ENCODE results near the gene GRK3. TPM values are rescaled to one million over a fixed set of nuclear protein-coding genes. Genes with fewer than 3 reads are reported as not detected.

The GRK3 gene
- total and polyA plus RNA-seq, 2 donors (not counting 3 experiments of a cell fraction or from before 2014, with no cell fraction given): 0.68 to 4.4 TPM

- BruUV-seq (replicated peaks): no TSS peak
- no peaks in the 10 kb centered on the region for H3K79me2 ChIP-seq (ENCODE audit: control insufficient read depth, insufficient read depth, low read length)
- peaks cover 23% of the 10 kb centered on the region for H3K4me1 ChIP-seq (ENCODE audit: control insufficient read depth, extremely low read depth, insufficient read depth, low read length)
- intact Hi-C loops (cut with micrococcal nuclease): no loop called here
- no peak overlapping the region for H2AFZ ChIP-seq (ENCODE audit: low read depth, low read length)
- no peaks in the 10 kb centered on the region for H3K27me3 ChIP-seq (ENCODE audit: control insufficient read depth in 2 of 2, insufficient read depth in 2 of 2, low read length in 2 of 2)
- TF ChIP-seq GATA2 (IDR thresholded peaks at IDR 0.05; ENCODE audit: insufficient read depth, insufficient read length, low read depth, low read length) (no peak), MAX (IDR thresholded peaks at IDR 0.05; ENCODE audit: insufficient read depth, insufficient read length) (no peak)
- FAIRE-seq (no peak), DNase-seq (ENCODE audit: low read depth, low spot score) (no peak)
- H3K4me2 ChIP-seq (ENCODE audit: insufficient read depth, low read length): no peak overlapping the region
- no peak overlapping the region for H3K4me3 ChIP-seq (replicated peaks in 1 of 3; ENCODE audit: insufficient read depth in 1 of 3, low read depth in 1 of 3, low read length in 3 of 3)
- no peak overlapping the region for H3K27ac ChIP-seq (ENCODE audit: insufficient read depth, low read depth, low read length)
- no peaks in the 10 kb centered on the region for H3K36me3 ChIP-seq (ENCODE audit: control insufficient read depth in 2 of 2, extremely low read depth in 1 of 2, insufficient read depth in 2 of 2, low read length in 2 of 2)
- no peak overlapping the region for H3K9ac ChIP-seq (replicated peaks; ENCODE audit: extremely low read depth, insufficient read depth, low read length)
- H3K9me3 ChIP-seq (replicated peaks; ENCODE audit: control insufficient read depth, insufficient read depth, low read length): no peaks in the 10 kb centered on the region
- no peaks in the 10 kb centered on the region for H4K20me1 ChIP-seq (replicated peaks; ENCODE audit: control insufficient read depth, extremely low read depth, insufficient read depth, low read length)
- CTCF ChIA-PET: interaction anchor here (0.7 to 1.2 kb wide), 2 partner anchors 42 to 199 kb away, joined by 3 to 4 read pairs; no protein-coding TSS in a partner anchor
- no peaks in the 10 kb centered on the region for H3K9me1 ChIP-seq (replicated peaks; ENCODE audit: control insufficient read depth, extremely low read depth, insufficient read depth, low read length)
- dilution Hi-C loops (cut with MboI; ENCODE audit: extremely low pct_ligation_motif_present, low sequenced_read_pairs): no loop called here
- POLR2A ChIA-PET: no interaction called here
Observed at GRCh38 chr22:25742918-25743708, 178.6 kb downstream of the GRK3 start.

DNA sequence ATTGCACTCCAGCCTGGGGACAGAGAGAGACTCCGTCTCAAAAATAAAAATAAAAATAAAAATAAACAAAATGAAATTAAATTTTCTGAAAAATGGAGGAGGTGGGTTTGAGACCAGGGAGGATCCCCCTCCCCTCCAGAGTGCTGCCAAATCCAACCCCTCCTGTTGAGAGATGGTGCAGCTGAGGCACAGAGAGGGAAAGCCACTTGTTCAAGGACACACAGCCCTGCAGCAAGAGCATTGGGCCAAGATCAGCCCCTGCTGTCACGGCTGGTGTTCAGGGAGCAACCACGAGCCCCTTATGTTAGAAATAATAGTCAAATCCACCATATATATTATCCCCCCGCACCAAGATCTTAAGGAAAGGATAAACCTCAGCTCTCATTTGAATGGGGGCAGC, 180.2 kb downstream of the GRK3 start:
- dilution Hi-C loops (cut with MboI; ENCODE audit: extremely low pct_ligation_motif_present, low sequenced_read_pairs) (no loop called here), intact Hi-C loops (cut with micrococcal nuclease) (no loop called here)
- no peaks in the 10 kb centered on the region for H3K9me1 ChIP-seq (replicated peaks; ENCODE audit: control insufficient read depth, extremely low read depth, insufficient read depth, low read length)
- peaks cover 23% of the 10 kb centered on the region for H3K4me1 ChIP-seq (ENCODE audit: control insufficient read depth, extremely low read depth, insufficient read depth, low read length)
- H3K36me3 ChIP-seq (ENCODE audit: control insufficient read depth in 2 of 2, extremely low read depth in 1 of 2, insufficient read depth in 2 of 2, low read length in 2 of 2): no peaks in the 10 kb centered on the region
- FAIRE-seq: no peak
- no peak overlapping the region for H3K4me2 ChIP-seq (ENCODE audit: insufficient read depth, low read length)
- H3K9me3 ChIP-seq (replicated peaks; ENCODE audit: control insufficient read depth, insufficient read depth, low read length): no peaks in the 10 kb centered on the region
- no peak overlapping the region for H3K9ac ChIP-seq (replicated peaks; ENCODE audit: extremely low read depth, insufficient read depth, low read length)
- BruUV-seq (replicated peaks): no TSS peak
- H3K27me3 ChIP-seq (ENCODE audit: control insufficient read depth in 2 of 2, insufficient read depth in 2 of 2, low read length in 2 of 2): no peaks in the 10 kb centered on the region
- no peak overlapping the region for H3K4me3 ChIP-seq (replicated peaks in 1 of 3; ENCODE audit: insufficient read depth in 1 of 3, low read depth in 1 of 3, low read length in 3 of 3)
- H3K27ac ChIP-seq (ENCODE audit: insufficient read depth, low read depth, low read length): no peak overlapping the region
- H3K79me2 ChIP-seq (ENCODE audit: control insufficient read depth, insufficient read depth, low read length): no peaks in the 10 kb centered on the region
- ChIA-PET CTCF (interaction anchor here (1.2 kb wide), 1 partner anchor 282 kb away, joined by 3 read pairs; no protein-coding TSS in a partner anchor), POLR2A (no interaction called here)
- no peak overlapping the region for H2AFZ ChIP-seq (ENCODE audit: low read depth, low read length)
- H4K20me1 ChIP-seq (replicated peaks; ENCODE audit: control insufficient read depth, extremely low read depth, insufficient read depth, low read length): no peaks in the 10 kb centered on the region
- DNase-seq (ENCODE audit: low read depth, low spot score): no peak
- TF ChIP-seq POLR2A (IDR thresholded peaks at IDR 0.05; ENCODE audit: low read depth, low read length): no peak
